AG09309 (cell line): ENCODE measurements around the gene TNFAIP8.

Experiments
- DNase-seq: peaks from one replicate; pipeline ENCODE4 v3.0.0-alpha.2; 2010; ENCODE audit warnings: low read depth
- H3K4me3 ChIP-seq: 2 replicates; pipeline ENCODE4 v1.5.1; 2011; ENCODE audit warnings: mild to moderate bottlenecking, low read depth, low read length, moderate library complexity; ENCODE audit not compliant: control insufficient read depth
- CTCF ChIP-seq: IDR thresholded peaks from 2 replicates; pipeline ENCODE4 v1.5.1; 2011; ENCODE audit warnings: mild to moderate bottlenecking, low read depth, low read length, inconsistent platforms; ENCODE audit not compliant: insufficient read depth, control insufficient read depth; ENCODE audit errors: missing control alignments

TNFAIP8 gene

GRCh38 chr5:119371146-119371545 lies 15.3 kb downstream of the TNFAIP8 start:
- no peak overlapping the region for H3K4me3 ChIP-seq
- DNase-seq = no peak
- no peak for TF ChIP-seq CTCF

GRCh38 chr5:119373449-119373858 lies 17.6 kb downstream of the TNFAIP8 start:
- no peak for DNase-seq

GRCh38 chr5:119374901-119375300 lies 19.1 kb downstream of the TNFAIP8 start:
- TF ChIP-seq CTCF = no peak
- no peak overlapping the region for H3K4me3 ChIP-seq
- no peak for DNase-seq

More at GRCh38 chr5:119373449-119373858, 17.6 kb downstream of the TNFAIP8 start:
- H3K4me3 ChIP-seq = no peak overlapping the region
- TF ChIP-seq CTCF = no peak

- H3K4me3 ChIP-seq = no peak overlapping the region
- DNase-seq = no peak
- TF ChIP-seq CTCF = no peak
These were observed 21.2 kb downstream of the TNFAIP8 start for GRCh38 chr5:119377066-119377465.

GRCh38 chr5:119378075-119378700 lies 22.4 kb downstream of the TNFAIP8 start:
- no peak for TF ChIP-seq CTCF
- no peak for DNase-seq
- H3K4me3 ChIP-seq = no peak overlapping the region

- H3K4me3 ChIP-seq = no peak overlapping the region
- no peak for DNase-seq
- no peak for TF ChIP-seq CTCF
These were observed 23.3 kb downstream of the TNFAIP8 start for GRCh38 chr5:119379096-119379495.
